ENCODE results near the gene STK11IP.
"Not testable (repeated sequence)": the region's sequence is repeated elsewhere in the genome, so short reads cannot be mapped to it uniquely, and the experiment has no call there.

Gene STK11IP

GRCh38 chr2:219634951-219635751 is 37.5 kb downstream of the STK11IP start:
- DNase-seq = peak; percentile 46

- DNase-seq = peak; percentile 51
Measured at GRCh38 chr2:219636144-219636915, 38.7 kb downstream of the STK11IP start.

DNA sequence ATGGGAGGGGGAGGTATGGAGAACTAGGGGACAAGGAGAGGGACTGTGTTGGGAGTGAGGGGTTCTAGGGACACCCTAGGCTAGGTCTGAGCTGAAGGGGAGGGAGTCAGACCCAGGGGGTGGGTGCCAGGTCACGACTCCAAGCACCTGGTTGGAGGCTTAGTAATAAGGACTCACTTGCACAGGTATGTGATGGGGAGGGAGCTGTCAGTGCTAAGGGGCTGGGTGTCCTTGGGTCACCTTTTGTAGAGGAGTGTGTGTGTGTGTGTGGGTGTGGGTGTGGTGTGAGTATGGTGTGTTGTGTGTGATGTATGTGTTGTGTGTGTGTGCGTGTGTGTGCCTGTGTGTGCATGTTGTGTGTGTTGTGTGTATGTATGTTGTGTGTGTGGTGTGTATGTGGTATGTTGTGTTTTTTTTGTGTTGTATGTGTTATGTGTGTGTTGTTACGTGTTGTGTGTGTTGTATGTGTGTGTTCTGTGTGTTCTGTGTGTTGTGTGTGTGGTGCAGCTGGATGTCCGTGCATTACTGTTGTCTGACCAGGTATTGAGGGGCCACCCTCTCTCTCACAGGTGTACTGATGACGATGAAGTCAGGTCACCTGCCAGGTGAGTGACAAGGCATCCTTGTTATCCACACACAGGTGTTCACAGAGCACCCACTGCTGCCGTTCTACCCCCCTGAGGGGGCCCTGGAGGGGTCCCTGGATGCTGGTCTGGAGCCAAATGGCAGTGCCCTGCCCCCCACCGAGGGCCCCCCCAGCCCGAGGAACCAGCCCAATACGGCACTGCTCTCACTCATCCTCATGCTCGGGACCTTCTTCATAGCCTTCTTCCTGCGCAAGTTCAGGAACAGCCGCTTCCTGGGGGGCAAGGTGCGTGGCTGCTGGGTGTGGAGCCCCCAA is 39.5 kb downstream of the STK11IP start:
- peak; percentile 32 for DNase-seq

- peak; percentile 49 for DNase-seq
Measured at GRCh38 chr2:219637842-219638185, 40.2 kb downstream of the STK11IP start.

DNA sequence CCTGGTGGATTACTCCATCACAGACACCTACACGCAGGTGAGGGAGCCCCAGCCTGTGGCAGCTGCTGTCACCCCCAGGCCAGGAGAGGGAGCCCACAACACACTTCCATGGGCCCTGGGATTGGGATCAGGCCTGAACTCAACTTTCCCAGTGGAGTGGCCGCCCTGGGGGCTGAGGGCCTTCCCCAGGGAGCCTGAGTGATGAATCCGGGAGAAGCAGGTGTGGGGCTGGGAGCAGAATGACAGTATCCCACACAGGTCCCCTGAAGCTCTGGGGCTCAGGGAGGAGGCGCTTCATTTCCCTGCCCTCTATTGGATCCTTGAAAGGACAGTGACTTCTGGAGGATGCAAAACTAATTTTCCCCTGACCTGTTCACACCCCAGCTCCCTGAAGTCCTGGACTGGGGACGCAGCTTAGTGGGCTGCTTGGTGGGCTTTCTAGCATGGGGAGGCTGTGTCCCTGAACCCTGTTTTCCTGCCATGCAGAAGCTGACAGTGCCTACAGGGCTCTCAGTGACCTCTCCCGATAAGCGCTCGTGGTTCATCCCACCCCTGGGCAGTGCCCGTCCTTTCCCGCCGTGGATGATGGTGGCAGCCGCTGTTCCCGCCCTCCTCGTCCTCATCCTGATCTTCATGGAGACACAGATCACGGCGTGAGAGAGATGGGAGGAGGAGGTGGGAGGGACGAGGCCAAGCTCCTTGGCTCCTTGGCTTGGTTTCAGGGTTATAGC is 40.7 kb downstream of the STK11IP start:
- peak; percentile 37 for DNase-seq

GRCh38 chr2:219638948-219639755 is 41.5 kb downstream of the STK11IP start:
- peak; percentile 38 for DNase-seq

DNA sequence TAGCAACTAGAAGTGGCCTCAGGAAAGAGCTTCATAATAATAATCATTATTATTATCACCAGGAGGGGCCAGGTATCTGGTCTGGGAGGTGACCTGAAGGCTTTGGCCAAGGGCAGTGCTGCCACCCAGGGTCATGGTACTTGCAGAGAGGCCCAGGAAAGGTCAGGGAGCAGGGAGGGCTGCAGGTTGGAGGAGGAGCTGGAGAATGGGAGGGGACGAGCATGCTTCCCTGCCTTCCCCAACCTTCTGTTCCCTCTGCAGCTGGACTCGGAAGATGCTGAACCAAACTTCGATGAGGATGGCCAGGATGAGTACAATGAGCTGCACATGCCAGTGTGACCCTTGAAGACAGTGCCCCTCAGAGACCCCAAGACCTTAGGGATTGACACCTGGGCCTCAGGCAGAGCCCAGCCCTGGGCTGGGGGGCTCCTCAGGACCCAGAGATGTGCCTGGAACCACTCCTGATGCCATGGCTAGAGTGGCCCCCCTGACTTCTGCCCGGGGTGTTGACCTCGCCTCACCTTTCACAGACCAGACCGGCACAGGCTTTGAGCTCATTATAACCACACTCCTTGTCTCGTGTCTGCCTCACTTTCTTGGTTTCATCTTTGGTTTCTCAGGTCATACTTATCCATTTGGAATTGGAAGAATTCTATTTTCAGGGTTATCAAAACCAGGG is 43.9 kb downstream of the STK11IP start:
- DNase-seq = no peak

DNA sequence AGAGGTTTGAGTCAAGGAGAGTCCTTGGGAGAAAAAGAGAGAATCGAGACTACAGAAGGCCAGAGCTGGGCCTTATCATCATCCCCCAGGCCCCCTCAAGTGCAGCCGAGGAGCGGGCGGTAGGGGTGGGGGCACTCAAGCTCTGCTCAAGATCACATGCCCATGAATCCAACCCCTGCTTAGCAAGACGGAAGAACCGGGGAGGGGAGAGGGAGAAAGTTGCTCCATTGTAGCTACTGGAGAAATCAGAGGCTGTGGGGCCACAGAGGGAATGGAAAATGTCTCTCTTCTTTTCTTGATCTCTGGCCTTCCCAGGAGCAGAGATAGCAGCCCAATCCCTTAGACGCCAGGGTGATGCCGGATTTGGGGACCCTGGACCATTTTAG is 44.4 kb downstream of the STK11IP start:
- DNase-seq = no peak

DNA sequence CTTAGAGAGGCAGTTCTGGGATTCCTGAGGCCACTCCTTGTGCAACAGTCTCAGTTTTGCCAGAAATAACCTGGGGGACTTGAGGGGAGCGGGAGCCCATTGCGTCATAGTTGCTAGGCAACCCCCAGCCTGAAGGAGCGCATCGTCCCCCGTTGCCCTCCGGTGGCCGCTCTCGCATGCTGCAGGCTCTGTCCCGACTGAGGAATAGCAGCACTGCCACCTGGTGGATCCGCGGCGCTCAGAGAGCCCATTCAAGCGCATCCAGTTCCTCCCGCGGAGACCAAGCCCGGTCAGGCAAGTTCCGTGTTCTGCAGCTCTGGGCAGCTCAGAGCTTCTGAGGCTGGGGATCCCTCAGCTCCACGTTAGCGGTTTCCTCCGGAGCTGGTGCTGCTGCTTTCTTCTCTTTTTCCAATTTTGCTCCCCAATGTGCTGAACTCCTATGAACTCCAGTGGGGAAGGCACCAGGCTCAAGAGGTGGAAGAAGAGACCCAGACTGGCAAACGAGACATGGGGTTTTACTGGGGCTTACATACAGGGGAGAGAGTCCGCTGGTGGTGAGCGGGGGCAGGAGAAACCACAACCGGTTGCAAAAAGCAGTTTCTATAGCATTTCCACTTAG is 44.9 kb downstream of the STK11IP start:
- peak; percentile 92 for DNase-seq

DNA sequence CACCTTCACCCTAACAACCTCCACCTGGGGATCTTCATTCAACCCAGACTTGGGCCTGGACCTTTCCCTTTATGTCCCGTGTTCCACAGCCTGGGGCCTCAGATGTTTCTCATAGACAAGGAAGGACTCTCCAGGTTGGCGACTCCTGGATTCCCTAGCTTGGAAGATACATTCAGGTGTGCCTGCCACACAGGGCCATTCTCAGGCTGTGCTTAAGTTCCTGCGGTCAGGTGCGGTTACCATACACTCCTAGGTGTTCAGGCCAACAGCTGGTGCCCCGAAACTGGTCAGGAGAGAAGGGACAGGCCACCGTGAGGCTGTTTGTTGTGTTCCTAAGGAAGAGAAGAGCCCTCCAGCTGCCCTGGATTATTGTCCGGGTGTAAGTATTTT is 45.4 kb downstream of the STK11IP start:
- DNase-seq = no peak

DNA sequence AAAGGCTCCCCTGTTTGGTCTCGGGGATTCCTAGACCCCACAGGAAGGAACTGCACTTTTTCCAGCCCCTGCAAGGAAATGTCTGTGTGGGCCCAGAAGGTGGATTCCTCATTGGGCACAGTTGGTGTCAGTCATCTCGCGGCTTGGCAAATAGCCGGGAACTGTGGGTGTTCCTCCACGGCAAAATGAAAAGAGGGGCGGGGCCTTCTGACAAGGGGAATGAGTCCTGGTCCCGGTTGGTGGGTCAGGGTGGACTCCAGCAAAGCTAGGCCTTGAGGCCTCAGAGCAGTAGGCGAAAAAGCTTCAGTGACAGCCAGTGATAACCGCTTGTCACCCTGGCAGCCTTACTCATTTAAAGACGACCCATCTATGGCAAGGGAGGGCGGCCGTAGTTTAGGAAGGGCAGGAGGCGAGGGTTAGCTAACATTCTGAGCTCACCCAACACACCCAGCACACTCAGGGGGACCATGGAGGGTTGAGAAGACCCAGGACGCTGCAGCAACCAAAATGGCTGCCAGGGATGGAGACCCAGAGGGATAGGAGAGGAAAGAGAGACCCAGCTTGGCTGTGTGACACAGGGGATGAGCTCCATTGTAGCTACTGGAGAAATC is 46.2 kb downstream of the STK11IP start:
- no peak for DNase-seq

DNA sequence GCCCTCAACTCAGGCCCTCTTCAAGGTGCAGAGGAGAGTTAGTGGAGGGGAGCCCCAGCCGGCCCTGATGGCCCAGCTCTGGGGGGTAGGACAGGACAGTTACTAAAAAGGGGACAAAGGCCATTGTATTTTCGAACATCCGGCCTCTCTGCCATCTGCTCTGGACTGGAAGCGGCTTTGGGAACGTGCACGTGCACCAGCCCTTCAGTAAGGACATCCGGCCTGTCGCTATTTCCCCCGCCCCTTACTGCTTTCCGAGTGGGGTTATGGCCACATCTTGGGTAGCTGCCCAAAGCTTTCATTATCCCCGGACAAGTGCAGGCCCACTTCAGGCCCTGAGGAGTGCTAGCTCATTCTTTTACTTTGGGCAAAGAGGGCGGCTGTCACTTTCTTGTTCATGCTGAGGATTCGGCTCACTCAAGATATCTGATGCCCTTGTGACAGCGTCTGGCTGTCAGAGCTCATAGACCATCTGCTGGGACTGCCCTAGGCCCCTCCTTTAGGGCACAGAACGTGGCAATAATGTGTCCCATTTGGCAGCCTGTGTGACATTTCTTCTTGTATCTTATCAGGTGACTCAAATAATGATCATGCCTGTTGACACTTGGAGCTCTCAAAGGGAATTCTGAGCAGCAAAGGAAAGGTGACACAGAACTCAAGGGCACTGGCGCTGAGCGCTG is 47.3 kb downstream of the STK11IP start:
- peak; percentile 48 for DNase-seq

- DNase-seq = peak; percentile 30
Measured at GRCh38 chr2:219645631-219646527, 48.2 kb downstream of the STK11IP start.

DNA sequence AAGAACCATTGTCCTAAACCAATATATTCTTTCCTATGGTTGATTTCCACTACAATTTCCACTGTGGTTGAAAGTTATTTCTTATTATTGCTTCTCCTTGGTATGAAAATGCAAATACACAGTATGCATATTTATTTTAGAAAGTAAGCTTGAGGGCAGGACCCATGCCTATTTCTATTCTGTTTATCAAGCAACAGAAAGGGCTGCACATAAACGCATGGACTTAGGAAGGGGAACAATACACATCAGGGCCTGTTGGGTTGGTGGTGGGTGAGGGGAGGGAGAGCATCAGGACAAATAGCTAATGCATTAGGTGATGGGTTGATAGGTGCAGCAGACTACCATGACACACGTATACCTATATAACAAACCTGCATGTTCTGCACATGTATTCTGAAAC is 50.5 kb downstream of the STK11IP start:
- no peak for DNase-seq

GRCh38 chr2:219648963-219649362 is 51.3 kb downstream of the STK11IP start:
- no peak for DNase-seq

DNA sequence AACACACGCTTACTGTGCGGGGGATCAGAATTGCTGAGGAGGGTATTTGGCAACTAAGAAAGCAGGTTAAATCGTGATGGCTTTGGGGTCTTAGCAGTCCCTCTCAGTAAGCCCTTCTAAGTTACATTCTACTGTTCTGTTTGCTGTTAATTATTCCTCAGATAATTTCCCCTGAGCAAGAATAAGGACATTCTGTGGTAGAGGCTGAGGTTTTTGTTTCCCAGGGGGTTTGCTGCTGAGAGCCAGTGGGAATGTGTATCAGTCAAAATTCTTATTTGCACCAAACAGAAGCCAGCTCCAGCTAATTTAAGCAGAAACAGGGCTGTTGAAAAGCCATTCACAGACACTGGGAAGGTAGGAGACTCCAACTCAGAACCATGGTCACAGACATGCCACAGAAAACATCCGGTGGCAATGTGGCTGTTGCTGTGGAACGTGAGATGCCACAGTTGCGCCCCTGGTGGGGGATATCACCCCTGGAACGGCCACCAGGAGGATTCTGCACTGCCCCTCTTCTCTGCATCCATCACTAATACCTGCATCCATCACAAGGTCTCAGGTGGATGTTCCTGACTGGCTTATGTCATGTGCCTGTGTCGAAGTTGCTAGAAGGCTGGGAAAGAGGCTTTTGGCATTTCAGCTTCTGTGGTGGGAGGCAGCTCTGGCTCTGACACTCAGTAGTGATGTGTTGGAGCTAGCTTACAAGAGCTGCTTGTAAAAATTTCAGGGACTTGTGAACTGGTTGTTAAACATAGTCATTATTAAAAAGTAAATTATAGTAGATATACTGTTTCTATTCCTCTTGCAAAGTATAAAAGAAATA is 53.0 kb downstream of the STK11IP start:
- no peak for DNase-seq

DNA sequence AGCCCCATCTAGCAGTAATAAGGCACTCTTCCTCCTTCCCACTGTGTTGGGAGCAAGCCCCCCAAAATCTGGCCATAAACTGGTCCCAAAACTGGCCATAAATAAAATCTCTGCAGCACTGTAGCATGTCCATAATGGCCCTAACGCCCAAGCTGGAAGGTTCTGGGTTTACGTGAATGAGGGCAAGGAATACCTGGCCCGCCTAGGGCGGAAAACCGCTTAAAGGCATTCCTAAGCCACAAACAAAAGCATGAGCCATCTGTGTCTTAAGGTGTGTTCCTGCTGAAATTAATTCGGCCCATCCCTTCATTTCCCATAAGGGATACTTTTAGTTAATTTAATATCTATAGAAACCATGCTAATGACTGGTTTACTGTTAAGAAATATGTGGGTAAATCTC is 54.0 kb downstream of the STK11IP start:
- DNase-seq = not testable (repeated sequence)

DNA sequence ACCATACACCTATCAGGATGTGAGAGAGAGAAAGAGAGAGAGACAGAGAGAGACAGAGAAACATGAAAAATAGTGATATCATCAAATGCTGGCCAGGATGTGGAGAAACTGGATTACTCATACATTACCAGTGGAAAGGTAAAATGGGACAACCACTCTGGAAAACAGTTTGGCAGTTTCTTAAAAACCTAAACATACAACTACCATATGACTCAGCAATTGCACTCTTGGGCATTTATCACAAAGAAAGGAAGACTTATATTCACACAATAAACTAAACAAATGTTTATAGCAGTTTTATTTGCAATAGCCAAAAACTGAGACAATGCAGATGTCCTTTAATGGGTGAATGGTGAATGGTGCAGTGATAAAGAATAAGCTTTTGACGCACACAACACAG is 58.9 kb downstream of the STK11IP start:
- no peak for DNase-seq

Measured in activated CD8-positive, alpha-beta memory T cell treated with anti-CD3 and anti-CD28 coated beads for 24 hours (primary cell).